ENCODE data around the gene KAZN.

The KAZN gene

GRCh38 chr1:14923727-14924452 is 325.4 kb downstream of the KAZN start:
- in situ Hi-C loops (cut with HindIII; ENCODE audit: low sequenced_read_pairs): no loop called here

GRCh38 chr1:14924455-14925331 is 326.2 kb downstream of the KAZN start:
- in situ Hi-C loops (cut with HindIII; ENCODE audit: low sequenced_read_pairs): no loop called here

- in situ Hi-C loops (cut with HindIII; ENCODE audit: low sequenced_read_pairs): no loop called here
These were observed 327.1 kb downstream of the KAZN start for GRCh38 chr1:14925336-14926136.

GRCh38 chr1:14926229-14926628 is 327.7 kb downstream of the KAZN start:
- in situ Hi-C loops (cut with HindIII; ENCODE audit: low sequenced_read_pairs): no loop called here

- in situ Hi-C loops (cut with HindIII; ENCODE audit: low sequenced_read_pairs): no loop called here
These were observed 328.5 kb downstream of the KAZN start for GRCh38 chr1:14926818-14927575.

- in situ Hi-C loops (cut with HindIII; ENCODE audit: low sequenced_read_pairs): no loop called here
These were observed 329.9 kb downstream of the KAZN start for GRCh38 chr1:14928412-14928811.

- in situ Hi-C loops (cut with HindIII; ENCODE audit: low sequenced_read_pairs): no loop called here
These were observed 330.5 kb downstream of the KAZN start for GRCh38 chr1:14928886-14929546.

GRCh38 chr1:14929547-14930246 is 331.2 kb downstream of the KAZN start:
- in situ Hi-C loops (cut with HindIII; ENCODE audit: low sequenced_read_pairs): no loop called here

GRCh38 chr1:14930247-14930965 is 331.9 kb downstream of the KAZN start:
- in situ Hi-C loops (cut with HindIII; ENCODE audit: low sequenced_read_pairs): no loop called here

- in situ Hi-C loops (cut with HindIII; ENCODE audit: low sequenced_read_pairs): no loop called here
These were observed 333.7 kb downstream of the KAZN start for GRCh38 chr1:14932034-14932638.

GRCh38 chr1:14934867-14935266 is 336.4 kb downstream of the KAZN start:
- in situ Hi-C loops (cut with HindIII; ENCODE audit: low sequenced_read_pairs): no loop called here

- in situ Hi-C loops (cut with HindIII; ENCODE audit: low sequenced_read_pairs): no loop called here
These were observed 338.3 kb downstream of the KAZN start for GRCh38 chr1:14936815-14937214.

- in situ Hi-C loops (cut with HindIII; ENCODE audit: low sequenced_read_pairs): no loop called here
These were observed 338.9 kb downstream of the KAZN start for GRCh38 chr1:14937288-14937949.

- in situ Hi-C loops (cut with HindIII; ENCODE audit: low sequenced_read_pairs): no loop called here
These were observed 341.2 kb downstream of the KAZN start for GRCh38 chr1:14939527-14940284.

- in situ Hi-C loops (cut with HindIII; ENCODE audit: low sequenced_read_pairs): no loop called here
These were observed 341.9 kb downstream of the KAZN start for GRCh38 chr1:14940285-14940870.

- in situ Hi-C loops (cut with HindIII; ENCODE audit: low sequenced_read_pairs): no loop called here
These were observed 343.4 kb downstream of the KAZN start for GRCh38 chr1:14941864-14942263.

- in situ Hi-C loops (cut with HindIII; ENCODE audit: low sequenced_read_pairs): no loop called here
These were observed 346.0 kb downstream of the KAZN start for GRCh38 chr1:14944471-14944985.
